GM18519 (cell line): Measurements from ENCODE around the gene TMPRSS7.
"Not testable (repeated sequence)": the region's sequence is repeated elsewhere in the genome, so short reads cannot be mapped to it uniquely, and the experiment has no call there.

ENCODE experiments used
- ATAC-seq: cut with Tn5 transposase; IDR thresholded peaks from one replicate; pipeline ENCODE4 v1.9.1; 2021; ENCODE audit warnings: mild to moderate bottlenecking, moderate library complexity; ENCODE audit not compliant: unreplicated experiment, low FRiP score

The TMPRSS7 gene

DNA sequence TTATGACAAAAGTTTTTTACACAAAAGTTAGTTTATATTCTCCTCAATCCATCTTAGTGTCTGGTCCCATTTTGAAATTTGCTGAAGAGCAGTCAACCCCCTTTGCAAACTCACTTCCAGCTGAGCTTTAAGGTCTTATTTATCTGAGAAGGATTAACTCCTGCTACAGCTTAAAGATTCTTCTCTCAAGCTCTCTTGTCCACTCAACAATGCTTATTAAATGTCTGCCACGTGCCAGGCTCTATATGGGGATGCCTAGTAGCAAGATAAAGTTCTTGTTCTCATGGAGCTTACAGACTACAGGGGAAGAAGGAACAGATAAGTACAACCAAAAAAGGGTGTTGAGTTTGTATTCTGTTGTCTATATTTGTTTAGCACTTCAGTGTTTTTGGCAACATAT, 18.7 kb downstream of the TMPRSS7 start:
- ATAC-seq, result no peak

DNA sequence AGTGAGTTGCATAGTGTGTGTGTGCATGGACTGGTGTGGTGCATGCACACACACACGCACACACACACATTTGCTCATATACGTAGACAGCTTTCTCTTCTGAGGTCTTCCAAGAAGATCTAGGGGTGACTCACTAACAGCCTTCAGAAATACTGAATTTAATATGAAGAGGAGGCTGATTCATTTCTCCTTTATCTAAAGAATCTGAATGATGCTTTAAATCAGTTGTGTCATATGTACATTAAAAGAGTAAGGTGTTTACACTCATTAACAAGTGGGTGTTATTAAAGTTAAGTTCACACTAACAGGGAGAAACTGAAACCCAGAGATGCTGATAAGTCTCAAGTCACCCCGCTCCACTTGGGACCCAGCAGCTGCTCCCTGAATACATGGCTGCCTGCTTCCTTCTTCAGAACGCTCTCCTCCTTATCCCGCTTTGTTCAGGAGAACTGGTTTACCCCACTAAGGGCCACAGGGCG, 22.0 kb downstream of the TMPRSS7 start:
- no peak for ATAC-seq

DNA sequence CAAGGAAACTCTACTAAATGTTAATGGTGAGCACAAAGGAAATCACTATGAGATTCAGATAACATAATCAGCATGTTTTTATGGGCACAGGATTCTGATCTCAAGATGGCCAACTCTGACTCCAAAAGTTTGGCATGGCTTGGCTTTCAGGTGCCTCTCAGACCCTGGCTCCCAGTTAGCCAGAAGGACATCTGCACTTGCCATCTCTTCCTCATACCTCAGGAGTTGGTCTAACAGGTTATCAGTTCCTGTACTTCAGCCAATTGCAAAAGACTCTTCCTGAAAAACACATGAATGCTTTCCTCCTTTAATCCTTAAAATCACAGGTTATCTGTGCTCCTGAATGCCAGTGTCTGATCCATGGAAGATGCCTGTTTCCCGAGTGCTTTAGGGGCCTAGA, 25.0 kb downstream of the TMPRSS7 start:
- no peak for ATAC-seq

DNA sequence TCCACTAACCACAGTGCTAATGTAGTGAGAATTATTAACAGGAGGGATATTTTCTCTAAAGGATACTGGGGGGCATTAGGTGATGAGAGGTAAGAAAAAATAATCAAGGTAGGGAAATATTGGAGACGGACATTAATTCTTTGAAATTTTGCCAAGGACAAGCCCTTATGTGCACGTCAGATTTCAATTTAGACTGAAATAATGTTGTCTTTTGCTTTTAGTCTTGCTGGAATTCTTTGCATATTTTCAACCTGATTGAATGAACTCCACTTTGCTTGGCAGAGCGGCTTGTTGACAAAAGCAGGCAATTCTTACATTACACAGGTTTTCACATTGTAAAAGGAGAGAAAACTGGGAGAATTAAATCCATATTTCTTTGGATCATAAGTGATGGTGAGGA, 26.6 kb downstream of the TMPRSS7 start:
- ATAC-seq, result no peak

DNA sequence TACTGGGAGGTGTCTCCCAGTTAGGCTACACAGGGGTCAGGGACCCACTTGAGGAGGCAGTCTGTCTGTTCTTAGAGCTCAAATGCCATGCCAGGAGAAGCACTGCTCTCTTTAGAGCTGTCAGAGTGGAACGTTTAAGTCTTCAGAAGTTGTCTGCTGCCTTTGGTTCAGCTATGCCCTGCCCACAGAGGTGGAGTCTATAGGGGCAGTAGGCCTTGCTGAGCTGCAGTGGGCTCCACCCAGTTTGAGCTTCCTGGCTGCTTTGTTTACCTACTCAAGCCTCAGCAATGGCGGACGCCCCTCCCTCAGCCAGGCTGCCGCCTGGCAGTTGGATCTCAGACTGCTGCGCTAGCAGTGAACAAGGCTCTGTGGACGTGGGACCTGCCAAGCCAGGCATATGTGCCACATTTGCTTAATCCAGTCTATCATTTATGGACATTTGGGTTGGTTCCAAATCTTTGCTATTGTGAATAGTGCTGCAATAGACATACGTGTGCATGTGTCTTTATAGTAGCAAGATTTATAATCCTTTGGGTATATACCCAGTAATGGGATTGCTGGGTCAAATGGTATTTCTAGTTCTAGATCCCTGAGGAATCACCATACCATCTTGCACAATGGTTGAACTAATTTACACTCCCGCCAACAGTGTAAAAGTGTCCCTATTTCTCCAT, 38.0 kb downstream of the TMPRSS7 start:
- not testable (repeated sequence) for ATAC-seq

DNA sequence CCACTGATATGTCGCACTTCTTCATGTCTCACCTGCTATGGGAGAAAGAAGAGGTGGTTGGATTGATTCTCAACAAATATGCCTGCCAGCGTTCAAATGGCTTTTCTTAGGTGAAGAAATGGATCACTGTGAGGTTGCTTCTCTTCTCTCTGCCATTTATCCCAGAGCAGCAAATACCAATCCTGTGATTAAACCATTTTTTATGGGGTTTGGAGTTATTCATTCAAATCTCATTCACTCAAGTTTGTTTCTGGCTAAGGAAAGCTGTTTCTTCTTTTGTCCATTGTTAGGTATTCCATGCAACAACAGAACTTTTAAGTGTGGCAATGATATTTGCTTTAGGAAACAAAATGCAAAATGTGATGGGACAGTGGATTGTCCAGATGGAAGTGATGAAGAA, 39.5 kb downstream of the TMPRSS7 start:
- ATAC-seq, result no peak

DNA sequence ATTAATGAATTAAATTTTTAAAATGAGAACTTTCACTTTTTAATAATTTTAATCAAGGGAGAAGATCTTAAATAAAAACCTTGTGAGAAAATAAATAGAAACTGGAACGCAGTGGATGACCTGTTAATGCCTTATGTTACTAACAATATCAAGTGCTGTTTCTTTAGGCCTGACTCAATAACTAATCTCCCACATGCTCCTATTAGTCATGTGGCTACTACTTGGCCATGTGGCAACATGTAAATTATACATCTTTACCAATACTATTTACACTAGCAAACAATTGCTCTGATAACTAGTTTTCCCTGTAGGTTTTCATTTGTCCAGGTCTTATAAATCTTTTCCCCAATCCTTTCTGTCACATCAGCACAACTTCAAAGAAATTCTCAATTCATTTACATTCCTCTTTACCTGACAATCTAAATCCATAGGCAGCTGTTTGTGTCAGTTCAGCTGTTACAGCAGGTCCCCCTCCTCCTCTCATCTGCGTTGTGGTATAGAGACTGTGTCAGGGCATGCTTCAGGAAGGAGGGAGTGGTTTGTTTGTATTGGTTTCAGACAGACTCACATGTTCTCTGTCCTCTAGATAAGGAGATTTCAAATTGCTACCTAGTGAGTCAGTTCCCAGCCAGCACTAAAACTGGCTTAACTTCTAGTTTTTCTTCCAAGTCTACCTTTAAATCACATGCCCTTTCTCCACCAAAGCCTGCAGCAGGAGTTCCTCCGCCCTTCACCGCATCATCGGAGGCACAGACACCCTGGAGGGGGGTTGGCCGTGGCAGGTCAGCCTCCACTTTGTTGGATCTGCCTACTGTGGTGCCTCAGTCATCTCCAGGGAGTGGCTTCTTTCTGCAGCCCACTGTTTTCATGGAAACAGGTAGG, 40.3 kb downstream of the TMPRSS7 start:
- peak; percentile 96 for ATAC-seq

DNA sequence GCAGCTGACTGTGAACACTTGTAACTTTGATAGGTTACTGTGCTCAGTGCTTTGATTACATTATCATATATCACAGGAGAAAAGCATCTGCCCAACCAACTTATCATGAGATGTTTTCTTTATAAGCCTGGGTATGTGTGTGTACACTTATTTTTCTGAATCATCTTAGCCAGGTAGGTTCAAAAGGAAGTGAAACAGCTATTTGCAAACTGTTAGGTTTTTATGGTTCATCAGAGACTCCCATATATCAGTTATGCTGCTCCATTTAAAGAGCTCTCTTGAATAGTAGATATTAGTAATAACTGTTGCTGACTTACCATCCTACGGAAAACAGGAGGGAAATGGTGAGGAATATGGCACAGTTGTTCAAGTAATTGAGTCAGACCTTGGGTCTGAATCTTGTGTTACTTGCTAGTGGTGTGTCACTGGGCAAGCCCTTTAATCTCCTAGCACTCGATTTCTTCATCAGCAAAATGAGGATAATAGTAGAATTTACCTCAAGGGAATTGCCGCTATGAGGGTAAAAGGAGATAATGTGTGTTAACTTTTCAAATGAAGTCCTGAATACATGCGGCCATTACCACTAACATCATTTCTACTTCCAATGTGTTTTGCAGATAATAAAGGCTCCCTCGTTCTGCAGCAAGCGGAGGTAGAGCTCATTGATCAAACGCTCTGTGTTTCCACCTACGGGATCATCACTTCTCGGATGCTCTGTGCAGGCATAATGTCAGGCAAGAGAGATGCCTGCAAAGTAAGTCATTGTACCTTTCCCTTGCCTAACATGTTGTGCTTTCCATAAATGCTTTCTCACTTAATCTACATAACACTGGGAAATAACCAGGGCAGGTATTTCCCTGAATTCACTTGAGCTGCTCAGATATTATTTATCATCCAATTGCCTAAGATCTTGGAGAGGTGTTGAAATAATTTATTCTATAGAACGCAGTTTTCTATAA, 43.9 kb downstream of the TMPRSS7 start:
- no peak for ATAC-seq

DNA sequence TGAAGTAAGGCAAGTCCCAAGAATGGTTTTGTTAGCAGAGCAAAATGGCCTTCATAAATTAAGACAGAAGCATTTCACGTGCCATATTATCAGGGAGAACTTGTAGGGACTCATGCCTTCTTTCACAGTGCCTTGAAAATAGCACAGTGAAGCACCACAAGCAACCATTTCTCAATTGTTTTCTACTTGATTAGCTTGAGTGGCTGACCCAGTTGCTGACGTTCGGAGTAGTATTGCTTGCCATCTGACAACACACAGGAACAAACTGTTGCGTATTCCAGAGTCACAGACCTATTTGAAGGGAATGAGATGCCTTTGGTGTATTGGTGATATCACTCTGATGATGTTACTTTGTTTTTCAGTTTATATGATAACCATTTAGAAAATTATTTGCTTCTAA, 48.7 kb downstream of the TMPRSS7 start:
- ATAC-seq, result no peak

DNA sequence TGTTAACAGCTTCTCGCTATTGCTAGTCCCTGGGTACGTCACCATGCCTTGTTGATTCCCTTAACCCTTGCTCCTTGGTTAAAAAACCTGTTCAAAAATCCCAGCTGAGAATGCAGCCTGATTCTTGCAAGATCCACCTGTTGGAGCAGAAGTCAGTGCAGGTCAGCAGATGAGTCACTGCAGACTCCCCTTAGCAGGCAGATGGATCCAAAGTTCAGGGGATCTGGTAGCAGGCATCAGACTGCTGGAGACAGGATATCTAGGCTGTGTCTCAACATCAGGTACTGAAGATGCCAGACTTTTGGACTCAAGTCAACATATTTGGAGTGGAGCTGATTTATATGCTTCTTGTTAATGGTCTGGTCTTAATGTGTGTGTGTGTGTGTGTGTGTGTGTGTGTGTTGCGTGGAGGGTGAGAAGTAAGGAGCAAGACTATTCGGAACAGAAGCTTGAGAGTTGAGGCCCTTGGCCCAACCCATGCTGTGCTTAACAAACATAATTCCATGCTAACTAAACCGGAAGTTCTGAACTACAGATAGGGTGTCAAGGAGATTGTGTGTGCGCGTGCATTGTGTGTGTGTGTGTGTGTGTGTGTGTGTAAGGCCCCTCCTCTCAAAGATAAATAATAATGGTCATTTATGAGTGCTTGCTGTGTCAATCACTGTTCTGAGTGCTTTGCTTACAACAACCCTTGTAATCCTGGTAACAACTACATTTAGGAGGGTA, 50.6 kb downstream of the TMPRSS7 start:
- ATAC-seq, result no peak

DNA sequence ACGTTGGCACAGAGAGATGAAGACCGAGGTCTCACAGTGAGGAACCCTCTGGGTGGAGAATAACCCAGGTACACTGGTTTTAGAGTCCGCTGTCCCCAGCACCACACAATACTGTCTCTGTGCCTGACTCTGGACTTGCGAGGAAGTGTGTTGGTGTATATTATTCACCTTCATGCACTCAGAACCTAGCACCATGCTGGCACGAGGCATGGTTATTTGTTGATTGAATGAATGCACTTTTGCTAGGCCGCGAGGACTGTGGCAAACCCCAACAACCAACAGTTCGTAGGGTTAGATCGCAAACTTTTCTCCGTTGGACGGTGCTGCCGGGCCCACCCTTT, 51.2 kb downstream of the TMPRSS7 start:
- no peak for ATAC-seq

DNA sequence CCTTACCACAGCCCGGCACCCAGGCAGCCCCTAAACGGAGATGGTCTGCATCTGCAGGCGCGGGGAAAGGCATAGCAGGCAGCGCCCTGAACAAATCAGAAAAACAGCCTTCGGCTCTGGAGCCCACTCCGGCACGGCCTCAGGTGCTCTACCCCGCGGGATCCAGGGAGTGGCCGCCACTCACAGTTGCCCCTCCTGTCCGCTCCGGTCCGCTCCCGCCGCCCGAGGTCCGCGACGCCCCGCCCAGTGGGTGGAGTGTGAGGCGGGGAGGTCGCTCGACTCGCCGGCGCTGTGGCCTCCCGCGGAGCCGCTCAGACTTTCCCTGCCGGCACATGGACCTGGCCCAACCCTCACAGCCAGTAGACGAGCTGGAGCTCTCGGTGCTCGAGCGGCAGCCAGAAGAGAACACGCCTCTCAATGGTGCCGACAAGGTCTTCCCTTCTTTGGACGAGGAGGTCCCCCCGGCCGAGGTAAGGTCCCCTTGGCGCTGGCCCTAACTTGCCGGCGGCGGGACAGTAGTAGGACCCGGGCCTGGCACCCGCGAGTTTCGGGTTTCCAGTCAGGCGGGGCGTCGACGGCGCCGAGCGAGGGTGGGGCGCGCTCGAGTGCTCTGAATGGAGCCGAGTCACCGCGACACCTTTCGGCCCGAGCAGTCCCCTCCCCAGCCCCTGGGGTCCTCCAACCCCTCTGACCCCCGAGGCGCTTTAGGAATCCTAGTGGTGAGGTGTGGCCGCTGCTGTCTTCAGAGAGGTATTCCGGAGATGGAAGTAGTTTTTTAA, 51.7 kb downstream of the TMPRSS7 start, which contains the start of gene C3orf52:
Gene C3orf52, plus strand, starts transcription at position 314 of the 779 bp plus-strand sequence. Its CDS starts 19 bp downstream, at position 333.
- peak; percentile 66 for ATAC-seq

DNA sequence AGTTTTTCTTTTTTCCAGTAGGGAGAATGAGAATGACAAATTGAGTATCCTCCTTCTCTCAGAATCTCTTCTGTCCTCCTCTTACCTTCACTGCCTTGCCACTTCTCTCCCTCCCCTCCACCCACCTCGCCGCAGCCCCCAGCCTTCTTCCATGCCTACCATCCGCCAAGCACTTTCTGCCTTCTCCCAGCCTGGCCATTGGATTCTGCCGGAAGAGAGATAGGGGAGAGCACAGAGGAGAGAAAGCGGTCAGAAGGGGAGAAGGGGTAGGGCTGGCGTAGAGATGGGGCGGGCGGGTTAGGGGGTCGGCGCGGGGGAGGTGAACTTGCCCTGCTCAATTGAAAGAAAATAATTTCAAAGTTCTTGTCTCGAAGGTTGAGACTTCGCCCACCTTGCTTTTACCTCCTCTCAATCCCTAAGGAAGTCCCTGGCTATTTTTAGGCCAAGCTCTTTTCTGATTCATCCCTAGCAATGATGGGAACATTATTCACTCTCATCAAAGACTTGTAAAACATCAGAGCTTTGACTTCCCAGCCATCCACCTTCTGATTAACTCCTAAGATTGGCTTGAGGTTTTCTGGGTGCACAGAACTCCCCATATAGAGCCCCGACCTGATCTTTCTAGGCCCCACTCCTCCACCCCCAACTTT, 52.5 kb downstream of the TMPRSS7 start:
- no peak for ATAC-seq

DNA sequence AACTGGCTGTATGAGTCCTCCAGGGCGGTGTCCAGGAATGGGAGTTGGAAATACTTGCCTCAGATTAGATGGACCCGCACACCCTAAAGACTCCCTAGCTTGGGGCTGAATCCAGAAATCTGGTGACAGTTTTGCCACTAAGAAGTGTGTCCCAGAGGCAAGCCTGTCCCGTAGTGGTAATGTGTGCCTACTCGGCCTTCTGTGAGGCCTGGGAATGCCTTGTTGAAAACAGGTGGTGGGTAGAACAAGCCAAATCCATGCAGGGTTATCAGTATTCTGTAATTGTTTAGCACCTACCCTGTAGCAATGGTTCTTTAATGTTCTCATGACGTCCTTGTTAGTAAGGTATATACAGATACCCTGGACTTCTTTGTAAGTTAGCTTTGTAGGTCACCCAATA, 53.2 kb downstream of the TMPRSS7 start:
- ATAC-seq, result no peak

DNA sequence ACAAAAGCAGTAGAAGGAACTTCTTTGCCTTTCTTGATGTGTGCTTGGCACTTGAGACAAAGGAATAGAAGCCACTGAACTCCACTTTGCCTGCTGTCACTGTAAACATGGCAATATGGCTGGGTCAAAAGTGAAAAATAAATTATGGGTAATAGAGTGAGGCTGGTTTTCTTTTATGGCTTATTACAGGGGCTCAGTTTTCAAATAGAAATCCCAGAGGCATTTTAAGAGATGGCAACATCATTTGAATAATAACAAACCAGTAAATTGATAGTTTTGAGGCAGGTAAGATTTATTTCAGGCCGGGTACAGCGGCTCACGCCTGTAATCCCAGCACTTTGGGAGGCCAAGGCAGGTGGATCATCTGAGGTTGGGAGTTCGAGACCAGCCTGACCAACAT, 54.4 kb downstream of the TMPRSS7 start:
- no peak for ATAC-seq

DNA sequence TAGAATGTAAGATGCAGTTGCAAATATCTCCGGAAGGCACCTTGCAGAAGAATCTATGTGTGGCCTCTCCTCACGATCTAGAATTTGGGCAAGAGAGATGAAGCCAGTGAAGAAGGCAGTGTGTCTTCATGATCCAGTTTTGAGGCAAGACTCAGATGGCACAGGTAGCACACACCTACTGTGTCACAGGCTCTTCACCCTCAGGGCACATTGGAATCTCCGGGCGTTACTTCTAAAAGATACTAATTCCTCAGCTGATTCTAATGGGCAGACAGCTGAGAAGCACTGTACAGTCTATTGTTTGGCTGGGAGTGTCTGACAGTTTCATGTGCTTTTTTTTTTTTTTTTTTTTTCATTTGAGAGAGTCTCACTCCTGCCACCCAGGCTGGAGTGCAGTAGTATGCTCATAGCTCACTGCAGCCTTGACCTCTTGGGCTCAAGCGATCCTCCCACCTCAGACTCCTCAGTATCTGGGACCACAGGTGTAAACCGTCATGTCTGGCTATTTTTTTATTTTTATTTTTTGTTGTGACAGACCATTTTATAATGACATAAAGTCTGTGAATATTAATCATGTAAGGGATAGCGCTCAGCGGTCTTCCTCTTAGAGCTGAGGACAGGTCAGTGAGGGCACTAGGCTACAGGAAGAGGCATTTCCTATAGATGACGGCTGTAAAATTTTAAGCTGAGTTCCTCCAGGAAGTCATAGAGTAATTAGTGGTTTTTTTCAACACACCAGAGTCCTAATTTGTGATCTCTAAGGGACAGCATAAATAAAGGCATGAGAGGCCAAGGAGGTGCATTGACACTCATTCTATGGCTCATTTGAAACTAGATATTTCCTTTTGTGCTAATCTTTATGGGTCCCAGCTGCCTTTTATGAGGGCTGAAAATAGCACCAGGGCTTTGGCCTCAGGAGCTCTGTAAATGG, 55.7 kb downstream of the TMPRSS7 start:
- no peak for ATAC-seq

DNA sequence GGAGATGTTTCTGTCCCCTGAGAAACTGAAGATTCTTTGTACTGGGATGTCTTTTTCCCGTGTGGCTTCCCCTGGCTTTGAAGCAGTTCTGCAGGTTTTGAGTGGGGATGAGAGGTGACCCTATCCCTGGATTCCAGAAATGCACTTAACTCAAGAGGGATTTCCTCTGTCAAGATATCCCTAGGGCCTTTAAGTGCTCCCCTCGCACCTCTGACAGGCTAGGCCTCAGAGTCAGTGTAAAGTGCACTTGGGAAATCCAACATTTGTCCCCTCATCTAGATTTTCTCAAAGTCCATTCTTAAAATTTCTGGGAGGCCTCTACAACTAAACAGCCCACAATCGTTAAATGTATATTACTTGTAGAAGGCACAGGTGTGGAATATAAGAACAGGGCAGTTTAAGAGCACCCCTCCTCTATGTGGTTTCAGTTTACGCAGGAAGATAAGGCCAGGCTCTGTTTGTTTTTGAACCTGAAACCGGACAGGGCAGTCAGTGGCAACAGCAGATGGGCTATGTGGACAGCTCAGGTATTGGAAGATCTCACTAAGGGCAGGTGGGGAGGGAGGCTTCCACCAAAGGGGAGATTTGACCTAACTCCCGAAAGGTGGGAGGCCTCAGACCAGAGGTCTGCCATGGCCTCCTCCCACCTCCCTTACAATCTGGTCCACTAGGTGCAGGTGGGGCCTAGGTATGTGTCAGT, 56.5 kb downstream of the TMPRSS7 start:
- ATAC-seq, result no peak
